Nephron (organoid): ENCODE measurements around the gene GALR2.
"Not testable (repeated sequence)": the region's sequence is repeated elsewhere in the genome, so short reads cannot be mapped to it uniquely, and the experiment has no call there.

Source experiments
- H3K27ac Mint-ChIP-seq, 3 experiments: 2 replicates each; pipeline ENCODE4 v1.8.0; 2020; ENCODE audit warnings: mixed read lengths in 3 of 3, mild to moderate bottlenecking in 2 of 3, moderate library complexity in 1 of 3
- H3K27me3 Mint-ChIP-seq: 2 replicates; pipeline ENCODE4 v1.8.0; 2021; ENCODE audit warnings: low read depth, mild to moderate bottlenecking, moderate library complexity, mixed read lengths
- H3K36me3 Mint-ChIP-seq: 2 replicates; pipeline ENCODE4 v1.8.0; 2020; ENCODE audit warnings: low read depth, mixed read lengths
- H3K4me1 Mint-ChIP-seq: 2 replicates; pipeline ENCODE4 v1.8.0; 2020; ENCODE audit warnings: mixed read lengths
- H3K4me3 Mint-ChIP-seq, 3 experiments: 2 replicates each; pipeline ENCODE4 v1.8.0; 2020; ENCODE audit warnings: mild to moderate bottlenecking in 3 of 3, mixed read lengths in 3 of 3, moderate library complexity in 2 of 3
- H3K9me3 Mint-ChIP-seq: 2 replicates; pipeline ENCODE4 v1.8.0; 2020; ENCODE audit warnings: mixed read lengths
- TF ChIP-seq, protein P1 (sequence below), 3 experiments: fragments of 200-600 bp; sonication (generic); IDR thresholded peaks; one replicate each; pipeline ENCODE4 v1.5.0; 2021; ENCODE audit warnings: antibody characterized with exemption in 3 of 3; ENCODE audit not compliant: unreplicated experiment in 3 of 3

Gene GALR2

DNA sequence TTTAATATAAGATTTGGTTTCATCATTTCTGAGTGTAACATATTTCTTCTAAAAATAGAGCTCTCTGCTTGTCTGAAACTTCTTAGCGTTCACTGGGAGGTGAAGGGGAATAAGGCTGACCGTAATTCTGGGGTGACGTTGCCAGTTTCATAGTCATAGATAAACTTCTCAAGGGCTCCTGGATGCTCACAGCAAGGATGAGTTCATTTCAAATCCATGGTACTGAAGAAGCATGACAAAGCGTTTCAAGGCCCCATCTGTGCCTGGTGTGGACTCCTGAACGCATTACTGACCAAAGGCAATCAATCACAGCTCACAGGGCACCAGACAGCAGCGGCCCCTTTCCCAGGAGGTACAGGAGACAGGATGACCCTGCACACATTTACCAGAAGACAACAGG is 35.5 kb upstream of the GALR2 start:
- TF ChIP-seq, protein P1, sequence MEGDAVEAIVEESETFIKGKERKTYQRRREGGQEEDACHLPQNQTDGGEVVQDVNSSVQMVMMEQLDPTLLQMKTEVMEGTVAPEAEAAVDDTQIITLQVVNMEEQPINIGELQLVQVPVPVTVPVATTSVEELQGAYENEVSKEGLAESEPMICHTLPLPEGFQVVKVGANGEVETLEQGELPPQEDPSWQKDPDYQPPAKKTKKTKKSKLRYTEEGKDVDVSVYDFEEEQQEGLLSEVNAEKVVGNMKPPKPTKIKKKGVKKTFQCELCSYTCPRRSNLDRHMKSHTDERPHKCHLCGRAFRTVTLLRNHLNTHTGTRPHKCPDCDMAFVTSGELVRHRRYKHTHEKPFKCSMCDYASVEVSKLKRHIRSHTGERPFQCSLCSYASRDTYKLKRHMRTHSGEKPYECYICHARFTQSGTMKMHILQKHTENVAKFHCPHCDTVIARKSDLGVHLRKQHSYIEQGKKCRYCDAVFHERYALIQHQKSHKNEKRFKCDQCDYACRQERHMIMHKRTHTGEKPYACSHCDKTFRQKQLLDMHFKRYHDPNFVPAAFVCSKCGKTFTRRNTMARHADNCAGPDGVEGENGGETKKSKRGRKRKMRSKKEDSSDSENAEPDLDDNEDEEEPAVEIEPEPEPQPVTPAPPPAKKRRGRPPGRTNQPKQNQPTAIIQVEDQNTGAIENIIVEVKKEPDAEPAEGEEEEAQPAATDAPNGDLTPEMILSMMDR (IDR thresholded peaks at IDR 0.05; ENCODE audit: unreplicated experiment in 3 of 3) = no peak
- Mint-ChIP-seq H3K4me1 (peaks cover 11% of the 10 kb centered on the region), H3K27me3 (no peaks in the 10 kb centered on the region), H3K27ac (peak overlapping the region in 1 of 3 experiments; percentile 8), H3K36me3 (peaks cover 55% of the 10 kb centered on the region), H3K4me3 (no peak overlapping the region), H3K9me3 (no peaks in the 10 kb centered on the region)

DNA sequence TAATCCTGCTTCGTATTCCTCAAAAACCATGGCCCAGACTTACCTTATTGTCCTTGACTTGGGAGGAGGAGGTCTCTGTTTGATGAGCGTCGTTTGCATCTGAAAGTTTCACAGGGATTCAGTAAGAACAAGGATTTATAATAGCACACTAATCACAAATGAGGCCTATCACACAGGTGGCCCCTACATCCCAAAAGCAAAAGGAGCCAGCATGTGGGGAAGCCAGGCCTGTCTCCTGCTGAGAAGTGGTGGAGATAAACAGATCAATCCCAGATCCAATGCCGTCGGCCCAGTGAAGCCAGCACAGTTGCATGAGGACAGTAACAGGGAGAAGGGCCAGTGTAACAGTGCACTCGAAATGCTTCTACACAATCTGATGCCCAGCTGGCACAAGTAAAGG is 34.2 kb upstream of the GALR2 start:
- Mint-ChIP-seq H3K36me3 (peaks cover 64% of the 10 kb centered on the region), H3K4me1 (peaks cover 5% of the 10 kb centered on the region), H3K27ac (no peak overlapping the region), H3K9me3 (no peaks in the 10 kb centered on the region), H3K27me3 (no peaks in the 10 kb centered on the region), H3K4me3 (no peak overlapping the region)
- TF ChIP-seq, protein P1 (IDR thresholded peaks at IDR 0.05; ENCODE audit: unreplicated experiment in 3 of 3) = no peak

DNA sequence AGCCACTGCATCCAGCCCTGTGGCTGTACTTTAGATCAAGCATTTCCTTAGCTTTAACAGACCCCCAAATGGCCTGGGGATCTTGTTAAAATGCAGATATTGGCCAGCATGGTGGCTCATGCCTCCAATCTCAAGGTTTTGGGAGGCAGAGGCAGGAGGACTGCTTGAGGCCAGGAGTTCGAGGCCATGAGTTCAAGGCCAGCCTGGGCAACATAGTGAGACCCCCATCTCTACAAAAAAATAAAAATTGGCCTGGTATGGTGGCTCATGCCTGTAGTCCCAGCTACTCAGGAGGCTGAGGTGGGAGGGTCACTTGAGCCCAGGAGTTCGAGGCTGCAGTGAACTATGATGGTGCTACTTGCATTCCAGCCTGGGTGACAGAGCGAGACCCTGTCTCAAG is 31.7 kb upstream of the GALR2 start:
- H3K4me3 Mint-ChIP-seq, H3K27ac Mint-ChIP-seq, H3K9me3 Mint-ChIP-seq, H3K4me1 Mint-ChIP-seq, H3K27me3 Mint-ChIP-seq: not testable (repeated sequence)
- peaks cover 78% of the 10 kb centered on the region for H3K36me3 Mint-ChIP-seq

DNA sequence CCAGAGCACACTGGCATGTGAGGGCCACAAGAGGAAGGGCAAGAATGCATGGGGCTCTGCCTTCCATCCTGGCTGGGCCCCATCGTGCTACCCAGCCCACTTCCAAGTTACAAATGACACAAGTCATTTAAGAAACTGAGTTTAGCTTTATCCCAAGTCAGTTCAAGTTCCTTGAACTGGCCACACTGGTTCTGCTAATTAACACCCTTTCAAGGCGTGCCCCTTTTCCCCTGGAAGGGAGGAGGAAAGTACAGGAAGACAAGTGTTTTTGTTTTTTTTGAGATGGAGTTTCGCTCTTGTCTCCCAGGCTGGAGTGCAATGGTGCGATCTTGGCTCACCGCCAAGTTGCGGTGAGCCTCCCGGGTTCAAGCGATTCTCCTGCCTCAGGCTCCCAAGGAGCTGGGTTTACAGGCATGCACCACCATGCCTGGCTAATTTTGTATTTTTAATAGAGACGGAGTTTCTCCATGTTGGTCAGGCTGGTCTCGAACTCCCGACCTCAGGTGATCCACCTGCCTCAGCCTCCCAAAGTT is 30.0 kb upstream of the GALR2 start:
- H3K9me3 Mint-ChIP-seq, H3K4me3 Mint-ChIP-seq, H3K27me3 Mint-ChIP-seq, H3K4me1 Mint-ChIP-seq: not testable (repeated sequence)
- peak overlapping the region in 1 of 3 experiments; percentile 17 for H3K27ac Mint-ChIP-seq
- peaks cover 77% of the 10 kb centered on the region for H3K36me3 Mint-ChIP-seq

DNA sequence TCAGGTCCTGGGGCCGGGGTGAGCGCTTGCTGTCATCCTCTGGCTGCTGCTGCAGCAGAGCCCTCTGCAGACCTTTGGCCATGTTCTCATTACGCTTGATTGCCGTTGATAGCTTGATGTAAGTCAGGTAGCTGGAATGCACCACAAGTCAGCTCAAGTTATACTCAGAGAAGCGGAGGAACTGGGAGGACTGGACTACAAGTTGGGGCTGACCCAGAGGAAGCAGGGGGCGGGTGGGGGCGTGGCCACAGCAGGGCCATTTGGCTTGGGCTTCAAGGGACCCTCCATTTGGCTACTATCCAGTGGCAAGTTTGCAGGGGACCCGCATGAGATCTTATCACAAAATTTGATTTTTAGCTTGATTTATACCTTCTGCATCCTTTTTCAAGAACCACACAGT is 28.5 kb upstream of the GALR2 start:
- peaks cover 77% of the 10 kb centered on the region for H3K36me3 Mint-ChIP-seq
- no peaks in the 10 kb centered on the region for H3K9me3 Mint-ChIP-seq
- no peaks in the 10 kb centered on the region for H3K4me1 Mint-ChIP-seq
- H3K27ac Mint-ChIP-seq = peak overlapping the region in 1 of 3 experiments; percentile 83
- TF ChIP-seq, protein P1 (IDR thresholded peaks at IDR 0.05; ENCODE audit: unreplicated experiment in 3 of 3) = no peak
- no peaks in the 10 kb centered on the region for H3K27me3 Mint-ChIP-seq
- H3K4me3 Mint-ChIP-seq = no peak overlapping the region

DNA sequence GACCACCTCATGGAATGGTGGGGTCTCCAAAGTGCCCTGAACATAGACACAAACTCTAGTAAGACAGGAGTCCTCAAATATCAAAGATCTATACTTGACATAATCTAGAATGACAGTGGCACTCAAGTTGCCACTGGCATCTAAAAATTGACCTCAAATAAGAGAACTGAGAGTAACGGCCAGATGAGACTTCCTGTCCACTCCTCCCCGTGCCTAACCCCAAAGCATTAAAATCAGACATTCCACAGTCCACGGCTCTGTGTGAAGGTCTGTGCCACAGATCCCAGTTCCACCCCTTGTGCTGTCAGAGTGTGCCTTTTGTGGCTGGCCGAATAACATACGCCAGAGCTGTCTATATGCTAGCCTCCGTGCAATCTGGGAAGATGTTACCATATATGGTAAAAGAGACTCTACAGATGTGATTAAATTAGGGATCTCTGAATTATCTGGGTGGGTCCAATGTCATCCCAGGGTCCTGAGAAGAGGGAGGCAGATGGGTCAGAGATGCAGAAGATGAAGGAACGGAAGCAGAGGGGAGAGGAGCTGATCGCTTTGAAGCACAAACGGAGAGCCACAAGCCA is 26.5 kb upstream of the GALR2 start:
- TF ChIP-seq, protein P1 (IDR thresholded peaks at IDR 0.05; ENCODE audit: unreplicated experiment in 3 of 3) = no peak
- peaks cover 75% of the 10 kb centered on the region for H3K36me3 Mint-ChIP-seq
- peak overlapping the region in 1 of 3 experiments; percentile 32 for H3K27ac Mint-ChIP-seq
- H3K4me3 Mint-ChIP-seq = no peak overlapping the region
- no peaks in the 10 kb centered on the region for H3K9me3 Mint-ChIP-seq
- H3K4me1 Mint-ChIP-seq = peaks cover 4% of the 10 kb centered on the region
- no peaks in the 10 kb centered on the region for H3K27me3 Mint-ChIP-seq

DNA sequence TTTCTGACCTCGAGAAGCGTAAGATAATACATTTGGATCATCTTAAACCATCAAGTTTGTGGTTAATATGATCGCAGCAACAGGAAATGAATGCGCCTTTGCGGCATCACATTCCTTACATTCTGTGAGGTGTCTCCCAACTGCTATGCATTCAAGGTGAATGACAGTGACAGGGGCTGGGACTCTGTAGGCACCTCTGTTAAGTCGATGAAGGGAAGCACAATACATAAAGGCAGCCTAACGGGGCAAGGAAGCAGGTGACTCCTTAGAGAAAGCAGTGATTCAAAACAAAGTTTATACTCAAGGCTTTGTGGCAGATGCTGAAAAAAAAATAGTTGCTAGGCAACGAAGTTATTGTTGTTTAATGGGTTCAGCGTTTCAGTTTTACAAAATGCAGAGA is 25.9 kb upstream of the GALR2 start:
- H3K27ac Mint-ChIP-seq = peak overlapping the region in 1 of 3 experiments; percentile 67
- H3K9me3 Mint-ChIP-seq = no peaks in the 10 kb centered on the region
- H3K4me1 Mint-ChIP-seq = peaks cover 8% of the 10 kb centered on the region
- no peak overlapping the region for H3K4me3 Mint-ChIP-seq
- H3K27me3 Mint-ChIP-seq = no peaks in the 10 kb centered on the region
- H3K36me3 Mint-ChIP-seq = peaks cover 75% of the 10 kb centered on the region
- TF ChIP-seq, protein P1 (IDR thresholded peaks at IDR 0.05; ENCODE audit: unreplicated experiment in 3 of 3) = no peak
